Peyer's patch (tissue), 4 donors: Measurements from ENCODE around the gene CROCC. TPM values are rescaled to one million over a fixed set of nuclear protein-coding genes. Genes with fewer than 3 reads are reported as not detected.

ENCODE experiments used
- DNase-seq, 3 donors: peaks; one replicate each; pipeline ENCODE4 v3.0.0-alpha.2; 2017 to 2019
- H3K27ac ChIP-seq, 4 donors: fragments of 200-600 bp; sonication (generic); one replicate each; pipeline ENCODE4 v1.5.1; 2016 to 2019
- H3K27me3 ChIP-seq, 2 donors: fragments of 200-600 bp; sonication (generic); one replicate each; pipeline ENCODE4 v1.5.1; 2019
- H3K36me3 ChIP-seq, 3 donors: fragments of 200-600 bp; sonication (generic); one replicate each; pipeline ENCODE4 v1.5.1; 2016 to 2019
- H3K4me1 ChIP-seq, 4 donors: fragments of 200-600 bp; sonication (generic); one replicate each; pipeline ENCODE4 v1.5.1; 2016 to 2019
- H3K4me3 ChIP-seq, 4 donors: fragments of 200-600 bp; sonication (generic); 1 replicate in 3 of 4; 2 replicates in 1 of 4; pipeline ENCODE4 v1.5.1; 2016 to 2019; ENCODE audit warnings: mild to moderate bottlenecking in 1 of 4
- H3K9me3 ChIP-seq, 4 donors: fragments of 200-600 bp; sonication (generic); one replicate each; pipeline ENCODE4 v1.5.1; 2016 to 2019; ENCODE audit warnings: mild to moderate bottlenecking in 1 of 4
- CTCF ChIP-seq, 6 experiments: fragments of 450-650 bp in 4 of 6; fragments of 200-600 bp in 2 of 6; sonication (generic) in 1 of 6; IDR thresholded peaks; one replicate each; pipeline ENCODE4 v1.5.1; 2017 to 2019; ENCODE audit warnings: antibody characterized with exemption in 6 of 6, mild to moderate bottlenecking in 3 of 6, moderate library complexity in 1 of 6
- POLR2A ChIP-seq, 2 donors: fragments of 450-650 bp; IDR thresholded peaks; one replicate each; pipeline ENCODE4 v1.5.1; 2017; ENCODE audit warnings: antibody characterized with exemption in 2 of 2, mild to moderate bottlenecking in 2 of 2, moderate library complexity in 2 of 2
- total RNA-seq, 4 donors: library from RNA; depleted of rRNA; stranded (reverse); fragments of >200 nt; gene quantifications; one replicate each; pipeline ENCODE4 v1.1.0, GENCODE V29; 2016

Gene CROCC
- total RNA-seq, 4 donors from 2014 or later: 14.7 to 298 (median 45.1) TPM

GRCh38 chr1:16981269-16981849 lies 59.6 kb downstream of the CROCC start:
- TF ChIP-seq POLR2A (IDR thresholded peaks at IDR 0.05) (no peak), CTCF (IDR thresholded peaks at IDR 0.05) (no peak)
- no peak for DNase-seq
- H3K4me3 ChIP-seq: no peak overlapping the region
- peaks cover 0 to 4% (median 0%) of the 10 kb centered on the region in 3 donors for H3K36me3 ChIP-seq
- no peaks in the 10 kb centered on the region for H3K9me3 ChIP-seq
- H3K4me1 ChIP-seq: peaks cover 0 to 28% (median 0%) of the 10 kb centered on the region in 4 donors
- H3K27ac ChIP-seq: no peak overlapping the region
- H3K27me3 ChIP-seq: no peaks in the 10 kb centered on the region

GRCh38 chr1:16982902-16983301 lies 61.2 kb downstream of the CROCC start:
- no peak for TF ChIP-seq POLR2A (IDR thresholded peaks at IDR 0.05)
- no peak for TF ChIP-seq CTCF (IDR thresholded peaks at IDR 0.05)
- Histone ChIP-seq H3K4me3 (no peak overlapping the region), H3K4me1 (peaks cover 0 to 23% (median 0%) of the 10 kb centered on the region in 4 donors), H3K9me3 (no peaks in the 10 kb centered on the region), H3K36me3 (peaks cover 0 to 18% (median 0%) of the 10 kb centered on the region in 3 donors), H3K27ac (no peak overlapping the region), H3K27me3 (no peaks in the 10 kb centered on the region)
- DNase-seq: no peak

- no peak overlapping the region for H3K27ac ChIP-seq
- H3K9me3 ChIP-seq: no peaks in the 10 kb centered on the region
- no peak overlapping the region for H3K4me3 ChIP-seq
- H3K4me1 ChIP-seq: peaks cover 0 to 16% (median 0%) of the 10 kb centered on the region in 4 donors
- DNase-seq: no peak
- peaks cover 0 to 21% (median 0%) of the 10 kb centered on the region in 3 donors for H3K36me3 ChIP-seq
- H3K27me3 ChIP-seq: no peaks in the 10 kb centered on the region
- TF ChIP-seq POLR2A (IDR thresholded peaks at IDR 0.05): no peak
- TF ChIP-seq CTCF (IDR thresholded peaks at IDR 0.05): no peak
Measured at GRCh38 chr1:16983649-16984048, 61.9 kb downstream of the CROCC start.

- Histone ChIP-seq H3K27ac (no peak overlapping the region), H3K36me3 (peaks cover 0 to 25% (median 0%) of the 10 kb centered on the region in 3 donors)
Measured at GRCh38 chr1:16984717-16985116, 63.0 kb downstream of the CROCC start.

GRCh38 chr1:16986113-16986512 lies 64.4 kb downstream of the CROCC start:
- TF ChIP-seq POLR2A (IDR thresholded peaks at IDR 0.05): no peak
- no peak for TF ChIP-seq CTCF (IDR thresholded peaks at IDR 0.05)
- H3K9me3 ChIP-seq: no peaks in the 10 kb centered on the region
- H3K27ac ChIP-seq: no peak overlapping the region
- H3K27me3 ChIP-seq: no peaks in the 10 kb centered on the region
- H3K4me3 ChIP-seq: no peak overlapping the region
- DNase-seq: no peak
- H3K36me3 ChIP-seq: peaks cover 0 to 30% (median 0%) of the 10 kb centered on the region in 3 donors
- H3K4me1 ChIP-seq: no peaks in the 10 kb centered on the region

More at GRCh38 chr1:16984717-16985116, 63.0 kb downstream of the CROCC start:
- peak in 2 of 3 donors; percentile 17 to 61 for DNase-seq
- H3K27me3 ChIP-seq: no peaks in the 10 kb centered on the region
- no peak for TF ChIP-seq CTCF (IDR thresholded peaks at IDR 0.05)
- TF ChIP-seq POLR2A (IDR thresholded peaks at IDR 0.05): no peak
- H3K4me3 ChIP-seq: no peak overlapping the region
- H3K4me1 ChIP-seq: peaks cover 0 to 7% (median 0%) of the 10 kb centered on the region in 4 donors
- H3K9me3 ChIP-seq: no peaks in the 10 kb centered on the region
